HG03139 (cell line): ENCODE measurements around the gene CUL1.
"Not testable (repeated sequence)": the region's sequence is repeated elsewhere in the genome, so short reads cannot be mapped to it uniquely, and the experiment has no call there.

Source experiments
- ATAC-seq: cut with Tn5 transposase; IDR thresholded peaks from one replicate; pipeline ENCODE4 v1.9.1; 2021; ENCODE audit not compliant: unreplicated experiment

The CUL1 gene

DNA sequence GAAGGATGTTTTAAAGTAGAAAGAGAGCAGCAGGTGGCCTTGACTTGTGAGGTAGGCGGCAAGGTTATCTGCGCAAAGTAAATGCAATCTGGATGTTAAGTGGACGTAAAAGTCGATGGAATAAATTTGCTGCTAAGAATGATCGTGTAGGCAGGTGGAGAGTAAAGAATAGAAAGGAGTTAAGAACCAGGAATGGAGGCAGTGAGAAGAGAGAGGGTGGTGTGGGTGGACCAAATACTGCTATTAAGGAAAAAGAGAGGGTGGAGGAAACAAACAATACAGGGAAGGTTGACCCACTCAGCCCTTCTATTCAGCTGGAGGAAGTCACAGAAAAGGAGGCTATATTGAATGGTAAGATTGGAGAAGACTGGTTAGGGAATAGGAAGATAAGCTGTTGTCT is 1.9 kb upstream of the CUL1 start:
- ATAC-seq, result no peak

DNA sequence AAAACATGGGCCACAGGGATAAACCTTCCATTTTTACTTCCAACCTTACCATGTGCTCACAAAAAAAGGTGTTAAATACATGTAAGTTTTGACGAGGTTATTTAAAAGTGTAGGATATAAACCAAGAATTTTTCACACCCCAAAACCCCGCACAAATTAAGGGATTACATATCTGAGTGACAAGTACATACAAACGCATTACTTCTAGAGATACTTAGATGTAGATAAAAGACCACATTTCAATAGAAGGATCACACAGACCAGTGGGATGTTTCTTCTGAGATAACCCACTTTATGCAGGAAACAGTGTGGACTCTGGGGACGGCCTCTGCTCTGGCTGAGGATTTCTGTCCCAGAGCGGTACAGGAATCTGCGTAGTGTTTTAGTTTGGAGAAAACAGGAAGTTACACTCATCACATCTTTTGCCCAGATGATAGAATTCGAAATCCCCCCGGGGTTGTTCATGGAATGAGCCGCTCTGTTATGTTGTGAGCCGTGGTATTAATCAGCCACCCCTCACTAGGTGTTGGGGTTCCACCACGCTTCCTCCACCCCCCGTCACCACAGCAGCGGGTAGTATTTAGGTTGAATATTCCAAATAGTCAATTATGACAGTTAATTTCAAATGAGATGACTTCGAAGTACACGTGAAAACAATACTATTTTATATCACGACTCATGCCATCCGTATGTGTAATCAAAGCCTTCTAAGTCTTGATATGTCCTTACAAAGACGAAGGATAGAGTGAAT is 1.3 kb upstream of the CUL1 start:
- no peak for ATAC-seq

DNA sequence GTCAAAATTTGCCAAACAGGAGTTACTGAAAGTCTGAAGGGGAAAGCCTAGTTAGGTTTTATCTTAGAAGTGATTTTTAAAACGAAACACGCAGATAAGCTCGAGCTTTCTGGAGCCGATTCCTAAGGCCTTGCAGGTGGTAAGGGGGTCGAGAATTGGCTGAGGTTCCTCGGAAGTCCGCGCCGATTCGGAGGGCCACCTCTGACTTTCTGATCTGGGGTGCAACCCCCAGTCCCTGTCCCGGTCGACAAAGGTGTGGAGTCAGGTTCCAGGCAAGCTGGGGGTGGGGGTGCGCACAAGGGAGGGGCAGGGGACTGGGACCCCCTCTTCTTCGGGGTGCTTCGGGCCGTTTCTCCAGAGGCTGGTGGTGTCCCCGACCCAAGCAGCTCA is 701 bp upstream of the CUL1 start:
- no peak for ATAC-seq

DNA sequence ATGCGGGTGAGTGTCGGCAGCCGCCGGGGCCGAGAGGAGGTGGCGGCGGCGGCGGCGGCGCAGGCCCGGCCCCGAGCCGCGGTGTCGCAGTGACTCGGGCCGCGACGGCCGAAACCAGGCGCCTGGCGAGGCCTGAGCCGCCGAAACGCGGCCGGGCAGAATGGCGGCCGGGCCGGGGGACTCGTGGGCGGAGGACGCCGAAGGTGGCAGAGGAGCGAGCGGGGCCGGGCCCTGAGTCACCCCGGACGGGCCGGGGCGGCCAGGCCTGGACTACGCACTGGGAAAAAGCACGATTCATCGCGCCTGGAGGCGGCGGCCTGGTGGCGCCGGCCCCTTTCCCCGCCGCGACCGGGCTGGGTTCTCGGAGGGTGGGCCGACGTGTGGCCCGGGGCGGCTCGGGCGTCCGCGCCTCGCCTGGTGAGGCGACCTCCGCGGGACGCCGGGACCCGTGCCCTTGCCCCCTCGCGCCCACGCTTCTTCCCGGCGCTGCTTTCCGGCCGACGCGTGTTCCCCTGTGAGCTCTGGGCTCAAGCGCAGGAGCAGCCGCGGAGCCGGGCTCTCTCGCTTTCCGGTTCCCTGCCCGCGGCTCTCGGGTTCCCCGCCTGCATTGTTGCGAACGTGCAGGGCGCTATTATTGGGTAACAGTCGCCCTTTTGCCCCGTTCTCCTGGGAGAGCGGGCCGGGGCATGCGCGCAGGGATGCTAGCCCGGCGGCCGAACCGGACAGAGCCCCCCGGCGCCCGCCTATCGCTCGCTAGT is 500 bp downstream of the CUL1 start:
- ATAC-seq, result peak; percentile 39

DNA sequence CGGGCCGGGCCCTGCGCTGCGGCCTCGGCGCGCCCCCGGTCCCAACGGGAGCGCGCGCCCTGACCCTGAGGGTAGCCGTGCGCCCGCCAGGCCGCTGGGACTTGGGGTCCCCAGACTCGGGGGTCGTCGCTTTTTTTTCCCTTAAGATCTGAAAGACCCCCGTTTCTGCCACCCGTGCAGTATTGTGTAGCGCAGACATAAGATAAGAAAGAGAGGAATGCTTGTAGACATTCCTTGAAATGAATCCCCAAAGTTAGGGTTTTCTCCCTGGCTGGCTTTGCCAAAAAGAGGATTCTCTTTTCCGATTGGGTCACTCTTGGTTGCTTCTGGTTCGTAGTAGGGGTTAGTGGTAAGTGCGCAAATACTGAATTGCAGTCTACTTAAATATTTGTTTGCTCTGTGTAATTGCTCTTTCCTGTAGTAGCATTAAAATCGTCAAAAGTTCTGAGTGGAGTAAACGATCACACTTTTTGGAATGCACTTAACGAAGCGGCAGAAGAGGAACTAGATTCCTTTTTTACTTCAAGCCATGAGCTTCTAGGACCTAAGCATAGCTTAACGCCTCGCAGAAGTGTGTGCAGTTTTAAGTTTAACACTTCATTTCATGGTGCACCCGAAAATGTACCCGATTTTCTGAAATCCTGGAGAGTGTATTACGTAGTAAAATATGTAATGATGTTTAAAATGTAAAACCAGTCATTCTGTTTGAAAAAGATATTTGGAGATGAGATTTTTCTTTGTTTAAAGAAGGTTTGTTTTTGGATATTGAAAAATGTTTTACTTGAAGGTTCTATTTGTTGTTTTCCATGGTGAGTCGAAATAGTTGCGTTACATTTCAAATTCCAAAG is 1.3 kb downstream of the CUL1 start:
- no peak for ATAC-seq

DNA sequence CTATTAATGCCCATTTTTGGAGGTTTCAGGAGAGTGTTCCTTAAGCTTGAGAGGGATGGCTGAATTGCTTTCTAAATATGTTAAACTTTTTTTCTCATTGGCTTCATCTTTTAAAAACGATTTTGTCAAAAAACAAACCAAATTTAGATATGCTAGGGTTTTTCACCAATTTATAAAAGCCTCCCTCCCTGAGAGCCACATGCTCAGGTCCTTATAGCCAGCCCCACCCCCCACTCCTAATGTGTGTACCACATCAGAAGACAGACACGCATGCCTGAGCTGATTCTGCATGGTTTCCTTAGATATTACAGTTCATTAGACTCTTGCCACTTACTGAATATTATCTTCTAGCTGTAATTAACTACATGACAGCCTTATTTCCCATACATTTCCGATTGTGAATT is 2.0 kb downstream of the CUL1 start:
- no peak for ATAC-seq

DNA sequence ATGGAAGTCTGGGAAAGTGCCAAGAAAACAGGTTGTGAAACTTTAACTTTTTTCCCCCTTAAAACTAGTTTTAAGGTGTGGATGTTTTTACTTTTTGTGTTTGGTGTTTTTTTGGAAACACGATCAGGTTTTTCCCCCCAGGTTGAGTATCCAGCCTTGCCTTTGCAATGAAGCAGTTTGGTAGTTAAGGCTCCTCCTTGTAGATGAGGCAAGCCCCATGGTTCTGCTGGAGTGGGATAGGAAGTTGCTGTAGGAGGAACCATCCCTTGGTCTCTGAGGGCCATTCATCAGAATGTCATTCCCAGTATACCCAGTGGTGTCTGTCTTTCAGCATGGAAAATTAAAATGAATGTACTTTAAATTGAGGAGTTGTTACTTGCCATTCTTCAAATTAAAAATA is 2.7 kb downstream of the CUL1 start:
- ATAC-seq, result no peak

DNA sequence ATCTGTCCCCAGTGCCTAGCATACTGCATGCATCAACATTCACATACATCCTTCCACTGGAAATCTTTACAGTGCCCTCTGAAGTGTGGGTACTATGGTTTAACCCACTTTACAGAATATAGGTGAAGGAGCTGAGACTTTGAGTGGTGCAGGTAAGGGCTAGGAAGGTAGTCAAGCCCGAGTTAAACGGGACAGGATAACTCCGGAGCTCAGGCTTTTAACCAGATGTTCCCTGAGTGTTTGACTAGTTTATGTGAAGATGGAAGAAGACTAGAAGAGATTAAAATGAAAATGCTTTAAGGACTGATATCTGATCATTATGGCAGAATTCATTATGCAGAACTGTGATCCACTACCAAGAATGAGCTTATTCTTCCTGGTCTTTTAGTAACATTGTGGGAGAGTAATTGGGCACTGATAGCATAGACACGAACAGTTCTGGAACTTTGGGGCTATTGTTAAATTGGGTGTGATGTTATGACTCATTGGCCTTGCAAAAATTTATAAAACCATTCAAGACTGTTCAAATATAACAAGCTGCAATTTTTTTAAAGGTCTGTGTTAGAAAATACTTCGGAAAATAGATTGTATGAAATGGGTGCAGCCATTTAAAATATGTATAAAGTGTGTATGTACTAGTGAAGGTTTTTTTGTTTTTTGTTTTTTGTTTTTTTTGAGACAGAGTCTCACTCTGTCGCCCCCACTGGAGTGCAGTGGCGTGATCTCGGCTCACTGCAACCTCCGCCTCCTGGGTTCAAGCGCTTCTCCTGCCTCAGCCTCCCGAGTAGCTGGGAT is 4.4 kb downstream of the CUL1 start:
- ATAC-seq, result no peak

DNA sequence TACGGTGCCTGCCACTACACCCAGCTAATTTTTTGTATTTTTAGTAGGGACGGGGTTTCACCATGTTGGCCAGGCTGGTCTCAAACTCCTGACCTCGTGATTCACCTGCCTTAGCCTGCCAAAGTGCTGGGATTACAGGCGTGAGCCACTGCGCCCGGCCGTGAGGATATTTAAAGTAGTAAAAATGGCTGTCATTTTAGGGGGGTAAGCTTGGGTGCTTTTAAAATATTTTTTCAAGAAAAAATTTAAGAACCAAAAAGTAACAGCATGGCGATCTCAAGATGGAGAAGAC is 4.9 kb downstream of the CUL1 start:
- ATAC-seq, result not testable (repeated sequence)

DNA sequence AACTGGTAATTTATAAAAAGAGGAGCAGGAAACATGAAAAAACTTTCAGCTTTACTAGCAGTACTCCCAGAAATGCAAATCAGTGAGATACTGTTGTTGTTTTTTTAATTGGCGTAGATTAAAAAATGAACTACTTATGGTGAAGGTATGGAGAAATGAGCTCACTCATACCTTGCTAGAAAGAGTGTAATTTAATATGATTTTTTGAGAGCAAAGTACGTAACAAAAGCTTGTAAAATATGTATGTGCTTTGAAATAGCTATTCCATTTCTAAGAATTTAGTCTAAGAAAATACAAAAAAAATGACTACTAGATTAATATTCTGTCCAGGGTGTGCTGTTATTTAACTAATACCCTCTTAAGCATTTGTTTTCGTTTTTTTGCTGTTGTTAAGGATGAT is 5.5 kb downstream of the CUL1 start:
- no peak for ATAC-seq

DNA sequence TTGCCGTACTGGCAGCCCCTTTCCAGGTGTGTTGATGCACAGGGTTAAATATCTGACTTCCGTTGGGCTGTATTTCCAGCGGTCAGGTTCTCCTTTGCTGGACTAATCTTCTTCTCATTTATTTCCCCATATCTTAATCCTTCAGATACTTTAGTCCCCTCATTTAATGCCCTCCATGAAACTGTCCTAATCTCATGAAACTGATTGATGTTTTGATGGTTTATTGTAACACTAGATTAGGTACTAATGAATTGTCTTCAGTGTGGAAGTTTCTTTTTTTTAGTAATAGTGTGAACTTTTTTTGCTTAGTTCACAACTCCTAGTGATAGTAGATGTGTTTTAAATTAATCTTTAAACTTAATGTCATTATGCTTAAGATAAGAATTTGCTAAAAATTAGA is 6.3 kb downstream of the CUL1 start:
- ATAC-seq, result no peak

DNA sequence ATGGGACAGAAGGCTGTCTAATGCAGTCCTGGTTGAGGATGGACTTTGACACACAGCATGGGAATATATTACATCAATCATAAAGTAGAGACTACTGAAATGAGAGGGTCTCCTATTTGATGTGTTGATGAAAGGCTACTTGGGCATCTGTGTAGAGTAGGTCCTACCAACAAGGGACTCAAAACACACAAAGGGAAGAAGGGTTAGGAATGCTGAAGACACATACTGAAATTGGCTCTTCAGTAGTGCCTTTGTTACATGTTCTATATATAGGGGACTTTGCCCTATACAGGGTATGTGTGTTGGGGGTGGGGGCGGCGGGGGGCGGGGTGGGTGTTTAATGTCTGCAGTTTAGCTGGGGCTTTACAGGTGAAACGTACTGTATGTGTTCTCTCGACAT is 7.7 kb downstream of the CUL1 start:
- no peak for ATAC-seq

DNA sequence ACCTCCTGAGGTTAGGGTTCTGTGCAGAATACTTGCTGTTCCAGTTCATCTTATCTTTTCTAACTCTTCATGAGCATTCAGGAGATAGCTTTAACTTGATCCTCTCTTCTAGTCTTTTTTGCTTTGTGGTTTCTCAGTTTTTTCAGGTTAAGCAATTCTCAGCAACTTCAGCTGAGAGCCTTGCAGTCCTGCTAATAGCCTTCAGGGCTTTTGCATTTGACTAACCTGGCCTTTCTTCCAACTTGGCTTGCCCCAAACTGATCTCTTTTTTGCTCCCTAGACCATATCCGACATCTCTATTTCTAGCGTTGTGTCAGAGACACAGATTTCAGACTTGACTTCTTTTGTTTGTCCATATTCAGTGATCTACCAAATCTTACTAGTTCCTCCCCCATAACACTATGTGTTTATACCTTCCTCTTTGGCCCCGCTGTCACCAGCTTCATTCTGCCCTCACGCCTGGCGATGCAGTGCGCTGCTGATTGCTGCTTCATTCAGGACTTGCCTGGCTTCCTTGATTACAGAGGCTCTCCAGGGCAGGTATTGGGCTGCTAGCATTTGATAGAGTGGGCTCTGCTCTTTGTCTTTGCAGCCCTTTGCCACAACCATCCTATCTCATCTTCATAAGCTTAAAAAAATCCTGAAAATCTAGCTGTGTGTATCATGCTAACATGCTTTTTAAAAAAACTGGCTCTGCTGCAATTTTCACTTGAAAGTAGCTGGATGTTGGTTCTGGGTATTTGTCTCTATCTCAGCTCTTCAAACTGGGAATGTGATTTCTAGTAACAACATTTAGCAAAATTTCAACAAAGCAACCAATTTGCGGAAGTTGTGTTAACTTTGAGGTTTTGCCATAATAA is 9.6 kb downstream of the CUL1 start:
- ATAC-seq, result no peak

DNA sequence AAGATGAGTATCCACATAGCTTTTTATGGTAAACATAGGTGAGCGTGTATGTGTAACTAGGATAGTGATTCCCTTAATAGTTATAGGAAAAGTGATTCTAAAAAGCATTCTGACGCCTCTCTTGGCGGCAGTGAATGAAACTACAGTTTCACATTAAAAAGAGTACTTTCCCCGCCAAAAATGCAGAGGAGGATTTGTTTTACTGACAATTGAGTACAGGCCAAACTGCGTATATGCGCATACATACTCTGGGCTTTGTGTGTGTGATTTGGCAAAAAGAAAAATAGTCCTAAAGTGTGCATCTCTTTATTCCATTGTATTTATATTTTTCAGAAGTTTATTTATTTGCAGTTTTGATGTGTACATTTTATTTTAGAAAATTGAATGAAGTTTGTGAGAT is 10.3 kb downstream of the CUL1 start:
- ATAC-seq, result no peak

DNA sequence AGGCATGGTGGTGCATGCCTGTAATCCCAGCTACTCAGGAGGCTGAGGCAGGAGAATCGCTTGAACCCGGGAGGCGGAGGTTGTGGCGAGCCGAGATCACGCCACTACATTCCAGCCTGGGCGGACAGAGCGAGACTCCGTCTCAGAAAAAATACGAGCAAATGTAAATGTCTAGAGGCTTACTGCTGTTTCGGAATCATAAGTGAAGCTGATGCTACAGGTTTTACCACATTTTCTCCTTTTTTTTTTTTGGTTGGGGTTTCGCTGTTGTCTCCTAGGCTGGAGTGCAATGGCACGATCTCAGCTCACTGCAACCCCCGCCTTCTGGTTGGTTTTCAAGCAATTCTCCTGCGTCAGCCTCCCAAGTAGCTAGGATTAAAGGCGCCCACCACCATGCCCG is 11.7 kb downstream of the CUL1 start:
- ATAC-seq, result not testable (repeated sequence)

DNA sequence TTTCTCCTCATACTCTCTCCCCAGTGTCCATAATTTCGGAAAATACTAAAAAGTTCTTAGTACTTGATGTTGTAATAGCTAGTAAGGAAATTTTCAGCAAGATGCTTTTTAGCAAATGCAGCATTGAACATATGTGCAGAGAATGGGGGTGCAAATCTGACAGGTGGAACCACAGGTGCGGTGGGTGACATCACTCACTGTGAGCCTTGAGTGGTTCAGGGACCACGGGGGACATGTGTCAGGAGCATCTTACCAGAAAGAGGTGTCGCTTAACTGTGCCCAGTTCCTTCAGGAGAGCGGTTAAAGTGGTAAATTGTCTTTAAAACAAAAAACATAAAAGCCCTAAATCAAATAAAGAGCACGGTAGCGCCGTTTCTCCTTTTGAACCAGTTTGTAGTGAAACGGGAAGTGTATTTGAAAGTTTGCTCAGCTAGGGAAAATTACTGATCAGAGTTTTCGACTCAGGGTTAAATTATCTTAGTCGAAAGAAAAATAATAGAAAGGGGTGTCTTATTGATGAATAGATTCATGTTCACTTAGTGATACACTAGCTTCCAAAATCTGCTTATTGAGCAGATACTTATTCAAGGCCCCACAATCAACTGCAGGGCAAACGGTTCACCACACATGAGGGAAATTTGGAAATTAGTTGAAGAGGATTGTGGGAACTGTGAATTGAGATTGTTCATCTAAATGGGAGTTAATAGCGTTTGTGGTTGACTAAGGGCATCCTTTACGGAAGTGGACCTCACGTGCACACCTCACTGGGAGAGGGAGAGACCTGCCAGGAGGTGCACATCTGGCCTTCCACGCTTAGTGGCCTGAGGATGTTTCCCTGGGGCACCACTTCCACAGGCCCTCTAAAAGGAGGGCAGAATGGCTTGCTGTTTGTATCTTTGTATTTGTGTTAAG is 12.7 kb downstream of the CUL1 start:
- no peak for ATAC-seq

DNA sequence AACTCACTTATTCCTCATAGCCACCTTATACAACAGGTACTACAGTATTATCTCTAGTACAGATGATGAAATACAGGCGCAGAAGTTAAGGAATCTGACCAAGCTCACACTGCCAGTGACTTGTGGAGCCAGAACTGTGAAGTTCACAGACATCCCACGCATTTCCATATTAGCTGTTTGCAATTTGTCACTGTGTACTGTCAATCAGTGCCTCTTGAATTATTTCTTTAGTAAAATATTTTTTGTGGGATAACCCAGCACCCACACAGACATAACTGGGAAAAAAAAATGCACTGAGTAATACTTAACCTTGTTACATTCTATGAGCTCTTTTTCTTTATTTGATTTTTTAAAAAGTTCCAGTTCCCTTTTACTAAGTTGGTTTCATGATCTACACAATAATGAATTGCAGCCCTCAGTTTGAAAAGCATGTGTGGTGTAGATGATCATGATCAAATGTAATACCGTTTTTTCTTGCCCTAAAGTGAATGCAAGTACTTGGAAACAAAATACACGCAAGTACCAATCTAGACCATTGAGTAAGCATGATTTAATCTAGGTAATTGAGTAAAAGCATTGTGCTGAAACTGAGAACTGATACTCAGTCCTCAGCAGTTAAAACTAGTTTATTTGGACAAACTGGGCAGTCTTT is 14.1 kb downstream of the CUL1 start:
- no peak for ATAC-seq

DNA sequence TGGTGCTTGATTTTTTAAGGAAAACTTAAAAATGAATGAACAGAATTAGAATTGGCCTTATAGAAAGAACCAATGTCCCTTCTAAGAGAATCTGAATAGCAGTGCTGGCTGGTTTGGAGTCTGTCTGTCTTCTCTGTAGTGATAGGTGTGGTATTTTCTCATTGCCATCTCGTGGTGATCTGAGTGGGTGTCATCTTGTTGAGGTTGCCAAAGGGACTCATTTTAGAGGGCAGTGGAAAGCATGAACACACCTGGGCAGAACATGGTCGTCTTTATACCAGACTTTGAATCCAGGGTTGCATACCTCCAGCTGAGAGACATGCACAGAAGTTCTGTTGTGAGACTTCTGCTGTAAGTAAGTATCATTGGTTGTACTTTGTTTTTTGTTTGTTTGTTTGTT is 15.8 kb downstream of the CUL1 start:
- ATAC-seq, result no peak

DNA sequence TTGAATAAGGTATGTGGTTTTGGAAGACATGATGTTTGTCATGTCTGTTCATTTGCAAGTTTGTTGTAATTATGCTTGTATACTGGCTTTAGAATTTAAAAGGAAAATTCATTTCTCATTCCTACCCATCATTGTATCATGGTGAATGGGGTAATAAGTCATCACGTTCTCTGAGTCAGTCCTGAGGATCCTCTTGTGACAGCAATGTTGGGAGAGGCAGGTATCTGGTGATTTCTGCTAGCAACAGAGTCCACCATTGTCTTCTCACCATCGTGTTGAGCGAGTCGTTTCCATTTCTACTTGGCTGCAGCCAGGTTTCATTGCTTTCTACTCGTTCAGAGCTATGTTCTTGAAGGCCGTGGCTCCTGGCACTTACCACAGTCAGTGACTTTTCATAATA is 16.3 kb downstream of the CUL1 start:
- ATAC-seq, result no peak
